Hepatic stellate cell (primary cell): ENCODE results near the gene SPSB1.
A peak's percentile ranks its signal among the peaks of the same experiment; 100 is the strongest.

Experiments used
- DNase-seq: peaks from one replicate; pipeline ENCODE4 v3.0.0; 2011; ENCODE audit warnings: low spot score

Gene SPSB1

GRCh38 chr1:9292361-9293240, at the start of gene SPSB1:
Gene SPSB1 (plus strand): TSS chr1:9292894. CDS start chr1:9355892, 62,998 bp downstream.
- DNase-seq = peak; percentile 65

DNA sequence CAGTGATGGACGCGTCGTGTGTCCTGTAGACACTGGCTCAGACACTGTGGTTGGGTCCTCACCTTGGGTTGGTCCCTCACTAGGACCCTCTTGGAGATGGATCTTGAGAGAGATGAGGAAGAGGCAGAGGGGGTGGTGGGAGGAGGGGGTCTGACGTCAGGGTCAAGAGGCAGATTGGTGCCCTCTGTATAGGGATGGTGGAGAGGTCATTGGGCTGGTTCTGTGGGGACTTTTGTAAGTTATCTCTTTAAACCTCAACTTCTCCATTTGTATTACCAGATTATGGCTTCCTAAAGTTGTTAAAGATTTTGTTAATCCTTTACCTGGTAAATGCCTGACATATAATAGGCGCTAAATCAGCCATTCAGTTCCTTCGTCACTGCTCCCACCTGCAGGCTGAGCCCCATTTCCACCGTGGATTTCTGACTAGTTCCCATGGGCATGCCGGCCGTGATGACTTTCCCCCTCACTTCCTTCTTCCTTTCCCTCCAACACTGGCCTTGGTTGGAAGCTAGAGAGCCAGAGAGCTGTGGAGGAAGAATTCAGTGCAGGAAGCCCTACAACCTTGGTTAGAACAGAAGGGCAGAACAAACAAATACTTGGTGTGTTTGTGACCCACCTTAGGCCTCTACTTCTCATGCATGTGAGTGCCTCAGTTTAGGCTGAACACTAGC, 49.5 kb upstream of the SPSB1 start:
- DNase-seq = no peak

DNA sequence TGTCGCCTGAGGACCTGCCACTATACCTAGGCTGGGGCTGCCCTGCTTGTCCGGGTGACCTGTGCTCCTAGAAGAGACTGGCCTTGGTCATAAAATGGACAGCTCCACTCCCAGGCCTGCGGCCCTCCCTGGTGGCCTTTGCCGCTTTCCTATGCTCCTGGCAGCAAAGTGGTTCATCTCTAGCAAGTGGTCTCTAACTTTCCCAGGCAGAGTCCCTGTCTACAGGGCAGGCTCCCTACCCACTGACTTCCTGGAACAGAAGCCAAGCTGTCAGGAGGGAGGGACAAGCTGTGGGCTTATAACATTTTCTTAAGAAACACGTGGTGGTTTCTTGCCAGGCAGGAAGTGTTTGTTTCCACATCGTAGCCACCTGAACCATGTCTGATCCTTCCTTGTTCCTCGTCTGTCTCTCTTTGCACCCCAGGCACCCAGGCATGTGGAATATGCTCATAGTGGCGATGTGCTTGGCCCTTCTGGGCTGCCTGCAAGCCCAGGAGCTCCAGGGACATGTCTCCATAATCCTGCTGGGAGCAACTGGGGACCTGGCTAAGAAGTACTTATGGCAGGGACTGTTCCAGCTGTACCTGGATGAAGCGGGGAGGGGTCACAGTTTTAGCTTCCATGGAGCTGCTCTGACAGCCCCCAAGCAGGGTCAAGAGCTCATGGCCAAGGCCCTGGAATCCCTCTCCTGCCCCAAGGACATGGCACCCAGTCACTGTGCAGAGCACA, 48.0 kb upstream of the SPSB1 start:
- DNase-seq = no peak

DNA sequence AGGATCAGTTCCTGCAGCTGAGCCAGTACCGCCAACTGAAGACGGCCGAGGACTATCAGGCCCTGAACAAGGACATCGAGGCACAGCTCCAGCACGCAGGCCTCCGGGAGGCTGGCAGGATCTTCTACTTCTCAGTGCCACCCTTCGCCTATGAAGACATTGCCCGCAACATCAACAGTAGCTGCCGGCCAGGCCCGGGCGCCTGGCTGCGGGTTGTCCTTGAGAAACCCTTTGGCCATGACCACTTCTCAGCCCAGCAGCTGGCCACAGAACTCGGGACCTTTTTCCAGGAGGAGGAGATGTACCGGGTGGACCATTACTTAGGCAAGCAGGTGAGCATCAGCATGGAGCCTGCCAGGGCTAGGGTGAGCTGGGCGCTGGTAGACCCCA, 47.5 kb upstream of the SPSB1 start:
- DNase-seq = no peak

- no peak for DNase-seq
Observed at GRCh38 chr1:9245661-9246060, 47.0 kb upstream of the SPSB1 start.

GRCh38 chr1:9246215-9246614, 46.5 kb upstream of the SPSB1 start:
- DNase-seq = no peak

DNA sequence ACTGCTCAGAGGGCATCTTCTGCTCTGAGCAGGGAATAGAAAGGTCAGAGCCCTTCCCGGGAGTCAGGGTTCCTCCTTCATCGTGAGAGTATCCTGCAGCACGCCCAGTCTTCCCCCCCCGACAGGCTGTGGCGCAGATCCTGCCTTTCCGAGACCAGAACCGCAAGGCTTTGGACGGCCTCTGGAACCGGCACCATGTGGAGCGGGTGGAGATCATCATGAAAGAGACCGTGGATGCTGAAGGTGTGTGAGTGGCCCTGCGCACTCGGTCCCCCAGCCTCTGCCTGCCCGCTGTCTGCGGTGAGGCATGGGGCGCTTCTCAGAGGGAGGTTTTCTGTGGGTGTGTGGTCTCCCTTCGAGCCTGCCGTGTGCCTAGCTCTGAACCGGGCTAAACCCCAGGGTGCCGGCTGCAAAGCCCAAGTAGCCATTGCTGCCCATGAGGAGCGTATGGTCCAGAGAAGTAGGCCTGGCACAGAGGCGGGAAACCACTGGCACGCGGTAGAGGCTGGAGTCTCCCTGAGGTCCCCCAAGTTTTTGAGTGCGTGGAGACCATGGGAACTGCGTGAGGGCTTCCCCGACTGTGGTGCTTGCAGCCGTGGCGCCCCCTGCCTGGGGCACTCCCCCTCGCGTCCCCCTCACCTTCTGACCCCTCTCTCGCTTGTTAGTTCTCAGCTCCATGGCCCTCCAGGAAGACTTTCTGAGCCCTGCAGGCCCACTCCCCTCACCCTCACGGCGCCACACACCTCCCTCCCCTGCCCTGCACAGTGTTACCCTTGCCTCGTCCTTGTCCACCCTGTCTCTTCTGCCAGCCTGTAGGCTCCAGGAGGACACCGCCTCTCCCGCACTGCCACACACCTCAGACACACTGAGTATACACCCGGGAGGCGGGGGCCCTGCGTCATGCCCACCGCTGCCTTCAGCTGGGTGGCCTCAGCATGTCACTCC, 45.6 kb upstream of the SPSB1 start:
- DNase-seq = no peak

DNA sequence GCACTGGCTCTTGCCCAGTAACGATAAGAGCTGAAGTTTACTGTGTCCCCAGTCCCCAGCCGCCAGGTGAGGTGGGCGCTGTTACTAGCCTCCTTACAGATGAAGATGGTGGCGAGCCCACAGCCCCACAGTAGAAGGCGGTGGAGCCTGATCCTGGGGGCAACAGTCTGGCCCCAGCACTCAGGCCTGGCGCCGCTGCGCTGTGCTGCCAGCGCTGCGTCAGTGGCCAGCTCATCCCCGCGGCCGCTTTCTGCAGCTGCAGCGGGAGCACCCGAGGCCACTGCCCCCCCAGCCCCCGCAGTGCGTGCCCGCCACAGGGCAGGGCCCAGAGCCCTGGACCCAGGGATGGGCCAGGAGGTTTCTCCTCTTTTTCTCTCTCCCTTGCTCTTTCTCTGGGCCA, 44.8 kb upstream of the SPSB1 start:
- DNase-seq = no peak

GRCh38 chr1:9248341-9249262, 44.1 kb upstream of the SPSB1 start:
- DNase-seq = no peak

DNA sequence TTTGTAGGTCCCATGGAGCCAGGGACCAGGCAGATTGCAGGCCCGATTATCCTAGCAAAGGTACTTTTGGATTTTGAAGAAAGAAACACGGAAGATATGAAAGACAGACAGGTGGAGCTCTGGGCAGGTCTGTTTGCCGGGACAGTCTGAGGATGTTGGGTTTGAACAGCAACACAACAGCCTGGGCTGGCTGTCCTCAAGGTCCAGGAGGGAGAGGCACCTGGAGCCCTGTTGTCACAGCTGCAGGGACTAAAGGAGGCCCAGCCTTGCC, 43.5 kb upstream of the SPSB1 start:
- DNase-seq = no peak

DNA sequence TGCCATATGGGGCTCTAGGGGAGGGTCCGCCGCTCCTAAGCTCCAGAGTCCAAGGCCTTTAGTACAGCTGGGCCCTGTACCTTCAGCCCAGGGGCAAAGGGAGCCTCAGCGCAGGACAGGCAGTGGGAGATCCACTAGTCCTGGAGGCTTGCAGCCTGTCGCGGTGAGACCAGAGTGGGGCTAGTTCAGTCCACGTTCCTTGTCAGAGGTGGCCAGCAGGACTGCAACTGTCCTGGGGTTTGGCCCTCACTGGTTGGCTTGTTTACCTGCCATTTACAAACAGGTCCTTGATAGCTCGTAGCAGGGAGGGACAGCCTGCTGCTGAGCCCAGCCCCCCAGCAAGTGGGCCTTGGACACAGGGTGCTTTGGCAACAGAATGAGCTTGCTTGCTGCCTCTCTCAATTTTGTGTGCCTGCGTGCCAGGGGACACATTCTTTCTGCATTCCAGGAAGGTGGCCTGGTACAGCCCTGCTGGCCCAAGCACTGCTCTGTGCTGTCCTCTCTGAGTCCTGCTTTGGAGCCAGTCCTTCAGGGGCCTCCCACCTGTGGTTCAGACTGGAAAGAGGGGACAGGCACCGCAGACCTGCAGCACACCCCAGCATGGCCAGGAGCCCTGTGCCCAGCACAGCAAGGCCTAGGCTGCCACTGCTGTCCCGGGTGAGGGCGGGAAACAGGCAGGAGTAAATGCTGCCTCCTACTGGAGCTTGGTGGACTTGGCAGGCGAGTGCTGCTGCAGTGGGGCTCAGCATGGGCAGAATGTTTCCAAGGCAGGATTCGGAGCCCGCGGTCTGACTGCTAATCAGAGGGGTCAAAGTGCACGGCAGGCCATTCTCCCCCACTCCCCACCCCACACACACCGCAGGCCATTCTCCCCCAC, 42.9 kb upstream of the SPSB1 start:
- DNase-seq = peak; percentile 75

GRCh38 chr1:9250411-9251381, 42.0 kb upstream of the SPSB1 start:
- no peak for DNase-seq

GRCh38 chr1:9251501-9251900, 41.2 kb upstream of the SPSB1 start:
- no peak for DNase-seq

DNA sequence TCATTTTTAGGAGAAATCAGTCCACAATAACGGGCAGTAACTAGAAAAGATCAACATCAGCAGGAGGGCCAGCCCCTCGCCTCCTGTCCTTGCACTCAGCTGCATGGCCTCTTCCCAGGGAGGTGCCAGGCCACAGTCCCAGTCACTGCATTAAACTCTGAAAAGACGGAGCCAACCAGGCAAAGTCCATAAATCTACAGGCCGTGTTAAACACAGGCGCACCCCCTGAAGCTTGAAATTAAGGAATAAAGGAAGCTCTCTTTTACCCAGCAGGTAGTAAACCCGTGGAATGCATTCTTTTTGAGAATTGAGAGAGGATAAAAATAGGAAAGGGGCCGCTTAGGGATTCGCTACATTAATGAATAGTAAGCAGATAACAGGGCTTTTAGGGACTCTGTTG, 39.7 kb upstream of the SPSB1 start:
- no peak for DNase-seq

- no peak for DNase-seq
Observed at GRCh38 chr1:9253453-9254105, 39.1 kb upstream of the SPSB1 start.

- no peak for DNase-seq
Observed at GRCh38 chr1:9256332-9256731, 36.4 kb upstream of the SPSB1 start.

DNA sequence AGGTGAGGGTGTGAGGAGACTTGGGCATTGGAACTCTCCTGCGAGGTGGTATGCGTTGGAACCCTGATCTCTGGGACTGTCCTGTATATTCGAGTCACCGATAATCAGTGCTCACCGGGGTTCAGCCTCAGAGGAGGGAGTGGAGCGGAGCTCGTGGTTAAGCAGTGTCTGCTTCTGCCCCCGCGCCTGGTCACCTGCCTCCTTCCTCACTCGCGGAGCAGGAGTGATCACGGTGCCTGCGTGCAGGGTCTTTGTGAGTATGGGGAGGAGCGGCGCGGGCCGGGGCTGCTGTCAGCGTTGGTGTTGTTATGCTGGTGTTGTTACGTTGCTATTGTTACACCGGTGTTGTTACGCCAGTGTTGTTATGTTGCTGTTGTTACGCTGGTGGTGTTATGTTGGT, 34.8 kb upstream of the SPSB1 start:
- DNase-seq = no peak

DNA sequence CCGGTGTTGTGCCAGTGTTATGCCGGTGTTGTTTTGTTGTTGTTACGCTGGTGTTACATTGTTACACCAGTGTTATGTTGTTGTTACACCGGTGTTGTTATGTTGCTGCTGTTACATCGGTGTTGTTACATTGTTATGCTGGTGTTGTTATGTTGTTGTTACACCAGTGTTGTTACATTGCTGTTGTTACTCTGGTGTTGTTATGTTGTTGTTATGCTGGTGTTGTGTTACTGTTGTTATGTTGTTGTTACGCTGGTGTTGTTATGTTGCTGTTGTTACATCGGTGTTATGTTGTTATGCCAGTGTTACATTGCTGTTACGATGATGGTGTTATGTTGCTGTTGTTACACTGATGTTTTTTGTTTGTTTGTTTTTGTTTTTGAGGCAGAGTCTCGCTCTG, 34.1 kb upstream of the SPSB1 start:
- DNase-seq = no peak
